ENCODE data around the gene KIF2C.
"Not testable (repeated sequence)": the region's sequence is repeated elsewhere in the genome, so short reads cannot be mapped to it uniquely, and the experiment has no call there.

KIF2C gene

DNA sequence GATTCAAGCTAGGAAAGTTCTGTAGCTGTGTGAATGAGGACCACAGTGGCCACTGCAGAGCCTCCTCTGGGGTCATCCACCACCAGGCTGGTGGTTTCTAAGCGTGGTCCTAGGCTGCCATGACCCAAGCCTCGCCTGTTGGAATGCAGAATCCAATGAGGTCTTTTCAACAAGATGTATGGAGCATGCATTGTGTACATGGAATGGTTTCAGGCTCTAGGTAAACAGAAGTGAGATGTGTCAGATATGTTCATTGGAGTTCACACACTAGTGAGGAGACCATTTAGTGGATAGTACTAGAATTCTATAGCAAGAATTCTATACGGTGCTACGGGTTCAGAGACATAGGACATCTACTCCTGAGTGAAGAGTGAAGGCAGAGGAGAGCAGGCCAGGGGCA is 19.4 kb upstream of the KIF2C start:
- DNase-seq: no peak

DNA sequence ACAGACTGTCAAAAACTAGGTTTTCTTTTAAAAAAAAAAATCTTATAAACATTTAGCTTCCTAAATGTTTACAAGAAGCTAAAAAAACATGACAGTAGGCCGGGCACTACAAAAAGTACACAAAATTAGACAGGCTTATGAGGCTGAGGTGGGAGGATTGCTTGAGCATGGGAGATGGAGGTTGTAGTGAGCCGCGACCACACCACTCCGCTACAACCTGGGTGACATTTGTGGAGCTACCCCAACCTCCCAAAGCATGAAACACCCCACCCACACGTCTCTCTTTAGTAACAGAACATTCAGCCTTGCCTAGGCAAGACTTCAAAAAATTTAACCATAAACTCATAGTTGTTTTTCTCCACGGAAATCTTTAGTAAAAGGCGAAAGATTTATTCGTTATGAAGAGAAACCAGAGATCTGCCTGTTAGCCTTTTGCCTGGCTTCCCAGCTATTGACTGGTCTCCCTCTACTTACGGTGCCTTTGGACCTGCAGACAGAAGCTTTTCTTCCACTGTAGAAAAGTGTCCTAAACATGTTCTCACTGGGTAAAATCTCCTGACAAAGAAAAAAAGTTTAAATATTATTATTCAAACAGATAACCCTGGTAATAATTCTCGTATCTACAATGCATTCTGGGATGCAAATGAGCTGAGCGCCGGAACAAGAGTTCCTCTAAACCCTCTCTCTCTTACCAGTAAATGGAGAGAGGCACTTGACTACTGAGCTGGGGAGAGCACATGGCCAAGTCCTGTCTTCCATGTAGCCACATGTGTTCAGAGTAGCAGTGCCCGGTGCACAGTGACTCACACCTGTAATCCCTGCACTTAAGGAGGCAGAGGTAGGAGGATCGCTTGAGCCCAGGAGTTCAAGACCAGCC is 17.9 kb upstream of the KIF2C start:
- peak; percentile 78 for DNase-seq

DNA sequence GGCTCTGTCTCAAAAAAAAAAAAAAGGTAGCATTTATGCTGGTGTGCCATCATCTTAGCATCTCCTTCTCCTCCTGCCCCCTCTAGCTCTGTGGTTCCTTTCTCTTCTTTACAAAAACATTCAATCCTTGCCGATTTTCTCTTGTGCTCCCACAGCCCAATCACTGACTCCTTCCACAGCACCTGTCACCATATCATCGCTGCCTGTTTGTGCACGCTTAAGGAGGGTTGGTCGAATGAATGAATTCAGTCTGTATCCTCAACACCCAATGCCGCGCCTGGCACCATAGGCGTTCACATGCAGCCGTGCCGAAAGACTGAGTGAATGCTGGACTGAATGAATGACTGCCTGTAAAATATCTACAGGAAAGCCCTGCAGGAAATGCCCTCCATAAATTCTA is 16.6 kb upstream of the KIF2C start:
- DNase-seq: no peak

DNA sequence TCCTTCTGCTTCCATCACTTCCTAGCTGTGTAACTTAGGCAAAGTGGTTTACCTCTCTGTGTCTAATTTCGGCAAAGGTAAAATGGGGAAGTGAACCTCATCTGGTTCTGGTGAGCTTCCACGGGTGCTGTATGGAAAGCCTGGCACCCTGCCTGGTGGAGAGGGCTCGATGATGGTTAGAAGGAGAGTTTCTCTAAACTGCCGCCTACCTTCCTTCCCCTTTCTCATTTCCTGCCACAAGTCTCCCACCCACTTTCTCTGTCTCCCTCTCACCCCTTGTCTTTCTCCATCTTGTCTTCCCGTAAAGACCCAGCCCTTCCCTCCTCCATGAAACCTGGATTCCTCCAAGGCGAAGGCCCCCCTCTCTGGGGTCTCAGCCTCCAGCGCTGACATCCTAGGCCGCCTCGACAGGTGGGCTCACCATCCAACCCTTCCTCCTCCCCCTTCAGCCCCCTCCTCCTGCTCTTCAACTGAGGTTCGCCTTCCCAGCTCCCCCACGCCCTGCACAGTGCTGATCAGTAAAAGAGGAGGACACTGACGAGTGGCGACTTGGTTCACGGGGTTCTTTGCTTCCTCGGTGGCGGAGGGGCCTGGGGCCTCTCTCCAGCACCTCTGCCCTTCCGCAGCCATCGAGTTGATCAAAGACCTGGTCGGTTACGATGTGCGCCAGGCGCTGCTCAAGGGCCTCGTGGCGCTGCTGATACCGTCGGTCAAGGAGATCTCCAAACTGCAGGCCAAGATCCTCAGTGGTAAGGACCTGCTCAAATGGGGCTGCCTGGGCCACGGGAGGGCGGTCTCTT is 15.9 kb upstream of the KIF2C start:
- no peak for DNase-seq

DNA sequence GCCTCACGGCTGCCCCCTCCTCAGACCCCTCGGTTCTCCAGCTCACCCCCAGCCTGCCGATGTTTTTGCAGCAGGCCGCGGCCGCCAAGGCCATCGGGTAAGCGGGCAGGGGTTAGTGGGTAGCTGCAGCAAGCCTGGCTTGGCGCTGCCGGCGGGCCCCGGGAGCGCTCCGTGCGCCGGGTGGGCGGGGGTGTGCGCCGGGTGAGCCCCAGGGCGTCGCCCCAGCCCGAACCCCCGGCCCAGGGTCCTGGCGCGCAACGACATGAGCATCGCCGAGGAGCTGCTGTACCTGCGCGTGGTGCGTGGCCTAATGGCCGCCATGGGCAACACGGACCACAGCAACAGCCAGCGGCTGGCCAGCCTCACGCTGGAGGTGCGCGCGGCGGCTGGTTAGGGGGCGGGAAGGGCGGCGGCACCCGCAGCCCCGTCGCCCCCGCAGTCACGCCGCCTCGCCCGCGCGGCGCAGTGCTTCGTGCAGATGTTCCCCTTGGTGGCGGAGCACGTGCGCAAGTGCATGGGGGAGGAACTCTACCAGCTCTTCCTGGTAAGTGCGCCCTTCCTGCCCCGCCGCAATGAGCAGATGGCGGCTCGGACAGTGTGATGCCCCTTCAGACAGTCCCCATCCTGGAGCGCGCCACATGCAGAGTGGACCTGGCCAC is 15.2 kb upstream of the KIF2C start:
- no peak for DNase-seq

DNA sequence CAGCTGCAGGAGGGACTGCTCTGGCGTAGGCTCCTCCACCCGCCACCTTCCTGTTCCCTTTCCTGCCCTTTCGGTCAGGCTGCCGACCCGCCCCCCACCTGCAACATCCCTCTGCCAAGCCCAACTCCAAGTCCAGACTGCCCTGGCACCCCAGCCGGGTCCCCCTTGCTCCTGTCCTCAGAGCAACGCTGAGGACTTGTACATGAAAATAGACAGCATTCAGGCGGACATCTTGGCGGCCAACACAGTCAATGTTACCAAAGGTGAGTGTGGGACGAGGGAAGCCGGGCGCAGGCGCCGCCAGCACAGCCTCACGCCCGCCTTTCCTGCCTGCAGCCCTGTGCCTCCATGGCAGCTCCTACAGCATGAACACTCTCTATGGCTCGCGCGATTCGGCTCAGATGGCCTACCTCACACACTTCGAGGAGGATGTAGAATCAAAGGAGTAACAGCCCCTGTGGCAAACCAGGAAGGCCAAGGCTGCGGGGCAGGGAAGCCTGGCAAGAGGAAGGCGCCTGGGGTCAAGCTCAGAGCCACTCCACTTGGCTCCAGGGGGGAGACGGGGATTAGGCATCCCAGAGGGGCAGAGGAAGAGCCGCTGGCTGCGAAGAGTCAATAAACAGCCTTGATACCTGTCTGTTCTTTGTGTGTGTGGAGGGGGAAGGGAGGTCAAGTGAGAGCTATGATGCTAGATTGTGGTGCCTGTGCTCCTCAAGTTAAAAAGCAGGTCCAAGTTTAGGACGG is 14.5 kb upstream of the KIF2C start:
- no peak for DNase-seq

DNA sequence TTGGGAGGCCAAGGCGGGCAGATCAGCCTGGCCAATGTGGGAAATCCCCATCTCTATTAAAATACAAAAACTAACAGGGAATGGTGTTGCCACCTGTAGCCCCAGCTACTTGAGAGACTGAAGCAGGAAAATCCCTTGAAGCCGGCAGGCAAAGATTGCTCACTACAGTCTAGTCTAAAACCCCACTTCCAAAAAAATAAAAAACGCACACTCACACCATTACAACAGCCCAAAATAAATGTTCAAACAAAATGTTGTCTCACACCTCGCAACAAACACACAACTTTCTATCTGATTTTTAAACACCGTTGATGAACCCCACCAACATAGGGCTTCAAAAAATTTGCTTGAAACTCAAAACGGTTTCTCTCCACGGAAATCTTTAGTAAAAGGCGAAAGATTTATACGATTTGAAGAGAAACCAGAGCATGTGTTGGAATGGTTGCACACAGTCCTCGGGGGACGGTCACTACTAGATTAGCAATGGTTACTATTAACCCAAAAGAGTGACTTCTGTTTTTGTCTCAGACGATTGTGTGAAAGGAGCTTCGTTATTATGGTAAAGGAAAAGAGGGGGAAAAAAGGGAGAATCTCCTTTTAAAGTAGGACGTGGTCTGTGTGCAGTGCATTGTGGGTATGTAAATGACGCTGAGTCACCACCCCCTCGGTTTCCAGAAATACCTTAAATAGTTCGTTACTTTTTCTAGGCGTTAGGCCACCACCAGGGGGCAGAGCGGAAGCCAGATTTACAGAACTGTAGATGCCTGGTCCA is 8.7 kb upstream of the KIF2C start, which contains the start of gene RNU5D-1:
RNU5D-1 (minus strand) TSS at position 430 of the 772 bp plus-strand sequence.
- DNase-seq: peak; percentile 98

DNA sequence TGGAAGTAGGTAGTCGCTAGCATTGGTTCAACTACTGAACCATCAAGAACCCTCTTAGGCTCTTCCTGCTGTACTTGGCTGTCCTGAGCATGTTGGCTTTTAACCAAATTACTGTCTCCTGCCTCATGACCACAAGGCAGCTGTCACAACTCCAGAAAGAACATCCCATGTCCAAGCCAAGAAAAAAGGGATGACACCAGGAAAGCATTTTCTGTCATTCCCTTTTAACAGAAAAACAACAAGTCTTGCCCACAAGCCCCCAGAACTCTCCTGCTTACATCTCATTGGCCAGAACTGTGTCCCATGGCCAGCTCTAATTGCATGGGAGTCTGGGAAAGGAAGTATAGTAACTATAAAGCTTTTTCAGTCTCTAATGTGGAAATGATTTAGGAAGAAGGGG is 6.3 kb upstream of the KIF2C start:
- peak; percentile 75 for DNase-seq

DNA sequence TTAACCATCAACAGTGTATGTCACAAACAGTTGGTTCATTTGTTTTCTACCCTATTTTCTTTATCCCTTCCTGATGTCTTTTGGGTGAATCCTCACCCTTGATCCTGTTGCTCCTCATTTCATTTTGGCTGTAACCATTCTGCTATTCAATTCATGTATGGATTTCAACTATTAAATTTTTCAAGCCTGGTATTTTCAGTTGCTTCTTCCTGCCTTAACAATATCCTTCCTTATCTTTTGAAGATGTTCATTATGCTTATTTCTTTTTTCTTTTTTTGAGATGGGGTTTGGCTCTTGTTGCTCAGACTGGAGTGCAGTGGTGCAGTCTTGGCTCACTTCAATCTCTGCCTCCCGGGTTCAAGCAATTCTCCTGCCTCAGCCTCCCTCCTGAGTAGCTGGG is 5.9 kb upstream of the KIF2C start:
- no peak for DNase-seq

DNA sequence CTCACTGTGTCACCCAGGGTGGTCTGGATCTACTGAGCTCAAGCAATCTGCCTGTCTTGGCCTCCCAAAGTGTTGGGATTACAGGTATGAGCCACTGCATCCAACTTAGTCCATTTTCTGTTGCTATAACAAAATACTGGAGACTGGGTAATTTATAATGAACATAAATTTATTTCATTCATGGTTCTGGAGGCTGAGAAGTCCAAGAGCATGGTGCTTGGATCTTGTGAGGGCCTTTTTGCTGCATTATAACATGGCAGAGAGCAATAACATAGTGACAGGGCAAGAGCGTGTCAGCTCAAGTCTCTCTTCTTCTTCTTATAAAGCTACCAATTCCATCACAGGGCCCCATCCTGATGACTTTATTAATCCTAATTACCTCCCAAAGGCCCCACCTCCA is 3.6 kb upstream of the KIF2C start:
- DNase-seq: no peak

DNA sequence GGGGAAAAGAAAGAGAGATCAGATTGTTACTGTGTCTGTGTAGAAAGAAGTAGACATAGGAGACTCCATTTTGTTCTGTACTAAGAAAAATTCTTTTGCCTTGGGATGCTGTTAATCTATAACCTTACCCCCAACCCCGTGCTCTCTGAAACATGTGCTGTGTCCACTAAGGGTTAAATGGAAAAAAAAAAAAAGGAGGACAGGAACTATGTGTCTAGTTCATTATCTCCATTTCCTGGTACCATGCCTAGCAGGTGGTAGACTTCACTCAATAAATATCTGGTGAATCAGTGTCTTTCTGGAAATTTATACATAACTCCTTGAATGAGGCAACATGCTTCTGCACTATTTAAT is 707 bp upstream of the KIF2C start:
- not testable (repeated sequence) for DNase-seq

DNA sequence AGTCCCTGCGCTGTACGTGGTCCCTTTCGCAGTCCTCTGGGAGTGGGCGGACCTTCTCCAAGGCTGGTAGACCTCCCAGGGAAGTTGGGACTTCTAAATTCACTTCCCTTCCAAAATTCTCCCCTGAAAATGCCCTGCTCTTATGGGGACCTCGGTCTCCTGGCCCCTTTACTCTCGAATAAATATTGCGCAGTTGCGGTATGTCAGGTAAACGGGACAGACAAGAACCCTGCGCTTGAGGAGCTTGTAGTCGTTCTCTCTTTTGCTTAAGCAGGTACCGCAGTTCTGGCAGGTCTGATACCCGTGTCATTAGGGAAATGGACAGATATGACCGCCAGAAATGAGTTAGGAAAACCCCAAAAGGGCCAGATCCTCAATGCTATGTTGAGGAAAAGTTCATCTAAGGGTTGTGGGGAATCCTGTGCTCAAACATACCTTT is 561 bp downstream of the KIF2C start:
- DNase-seq: no peak

DNA sequence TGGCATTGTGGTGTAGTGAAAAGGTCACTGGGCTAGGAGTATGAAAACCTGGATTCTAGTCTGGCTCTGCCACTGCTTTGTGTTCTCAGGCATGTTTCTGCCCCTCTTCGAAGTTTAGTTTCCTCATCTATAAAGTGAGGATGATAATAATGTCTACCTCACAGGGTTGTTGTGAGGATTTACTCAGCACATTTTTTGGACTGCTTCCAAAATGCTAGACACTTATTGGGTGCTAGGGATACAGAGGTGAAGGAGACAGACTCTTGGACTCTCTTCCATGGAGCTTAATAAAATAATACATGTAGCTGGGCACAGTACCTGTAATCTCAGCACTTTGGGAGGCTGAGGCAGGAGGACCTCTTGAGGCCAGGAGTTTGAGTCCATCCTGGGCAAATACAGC is 3.6 kb downstream of the KIF2C start:
- DNase-seq: no peak

DNA sequence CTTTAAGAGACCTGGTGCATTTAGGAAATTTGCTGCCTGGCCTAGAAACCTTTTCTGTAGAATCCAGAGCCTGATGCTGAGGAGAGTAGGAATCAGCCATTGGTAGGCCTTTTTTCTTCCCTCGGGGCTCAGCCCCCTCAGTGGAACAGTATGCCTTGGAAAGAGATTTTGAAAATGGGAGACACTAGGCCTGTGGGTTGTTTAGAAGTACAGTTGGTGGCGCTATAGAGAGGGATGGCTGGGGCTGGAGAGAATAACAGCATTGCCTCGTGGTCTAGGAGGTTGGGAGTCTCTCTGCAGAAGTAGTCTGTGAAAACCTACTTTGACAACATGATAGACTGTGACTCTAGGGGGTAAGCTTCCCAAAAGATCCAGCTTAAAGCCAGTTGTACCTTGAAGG is 8.2 kb downstream of the KIF2C start:
- DNase-seq: no peak

DNA sequence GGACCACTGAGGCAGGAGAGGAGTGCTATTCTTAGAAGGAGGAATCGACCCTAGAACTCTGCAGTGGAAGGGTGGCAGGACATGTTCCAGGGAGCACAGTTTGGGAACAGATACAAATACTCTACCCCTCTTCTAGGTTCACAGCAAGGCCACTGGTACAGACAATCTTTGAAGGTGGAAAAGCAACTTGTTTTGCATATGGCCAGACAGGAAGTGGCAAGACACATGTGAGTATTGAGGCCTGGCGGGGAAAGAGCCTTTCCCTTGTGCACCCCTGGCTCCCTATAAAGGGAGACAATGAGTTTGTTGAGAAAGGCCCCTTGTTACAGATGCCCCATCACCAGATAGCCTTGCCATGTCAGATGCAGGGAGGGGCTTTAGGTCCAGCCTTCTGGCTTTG is 17.8 kb downstream of the KIF2C start:
- DNase-seq: no peak

DNA sequence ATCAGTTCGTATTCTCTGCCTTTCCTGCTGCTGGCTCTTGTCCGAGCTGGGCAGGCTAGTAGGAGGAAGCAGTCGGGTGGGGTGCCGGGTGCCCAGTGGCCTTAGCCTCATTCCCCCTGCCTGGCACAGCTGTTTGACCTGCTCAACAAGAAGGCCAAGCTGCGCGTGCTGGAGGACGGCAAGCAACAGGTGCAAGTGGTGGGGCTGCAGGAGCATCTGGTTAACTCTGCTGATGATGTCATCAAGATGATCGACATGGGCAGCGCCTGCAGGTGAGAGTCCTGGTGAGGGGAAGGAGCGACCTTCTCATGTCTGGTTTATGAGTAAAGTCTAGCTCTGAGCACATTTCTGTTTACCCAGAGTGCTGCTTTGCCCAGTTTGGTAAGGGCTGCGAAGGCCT is 19.4 kb downstream of the KIF2C start:
- DNase-seq: no peak

DNA sequence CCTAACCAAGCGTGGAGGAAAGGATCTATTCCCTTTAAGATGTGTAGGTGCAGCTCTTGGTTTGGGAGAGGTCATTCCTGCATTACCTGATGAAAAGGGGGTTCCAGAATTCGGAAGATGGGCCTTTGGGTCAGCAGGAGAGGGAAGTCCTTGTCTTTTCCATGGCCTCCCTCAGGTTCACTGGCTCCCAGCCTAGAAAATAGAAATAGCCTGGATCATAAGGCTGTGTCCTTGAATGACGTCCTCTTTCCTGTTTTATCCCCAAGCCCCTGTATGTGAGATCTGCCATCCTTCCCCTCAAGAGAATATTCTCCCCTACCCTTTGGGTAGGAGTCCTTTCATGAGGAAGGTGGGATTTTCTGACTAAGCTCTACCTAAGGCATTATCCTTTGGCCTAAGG is 21.2 kb downstream of the KIF2C start:
- DNase-seq: no peak

DNA sequence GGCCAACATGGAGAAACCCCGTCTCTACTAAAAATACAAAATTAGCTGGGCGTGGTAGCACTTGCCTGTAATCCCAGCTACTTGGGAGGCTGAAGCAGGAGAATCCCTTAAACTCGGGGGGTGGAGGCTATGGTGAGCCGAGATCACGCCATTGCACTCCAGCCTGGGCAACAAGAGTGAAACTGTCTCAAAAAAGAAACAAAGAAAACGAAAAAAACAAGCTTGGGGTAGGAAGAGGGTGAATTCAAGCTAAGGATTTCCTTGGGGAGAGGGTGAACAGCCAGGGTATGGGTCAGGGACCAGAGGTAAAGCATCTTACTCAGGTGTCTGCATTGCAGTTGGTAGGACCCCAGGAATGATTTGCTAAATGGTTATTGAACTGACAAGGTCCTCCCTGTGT is 26.8 kb downstream of the KIF2C start:
- DNase-seq: not testable (repeated sequence)

DNA sequence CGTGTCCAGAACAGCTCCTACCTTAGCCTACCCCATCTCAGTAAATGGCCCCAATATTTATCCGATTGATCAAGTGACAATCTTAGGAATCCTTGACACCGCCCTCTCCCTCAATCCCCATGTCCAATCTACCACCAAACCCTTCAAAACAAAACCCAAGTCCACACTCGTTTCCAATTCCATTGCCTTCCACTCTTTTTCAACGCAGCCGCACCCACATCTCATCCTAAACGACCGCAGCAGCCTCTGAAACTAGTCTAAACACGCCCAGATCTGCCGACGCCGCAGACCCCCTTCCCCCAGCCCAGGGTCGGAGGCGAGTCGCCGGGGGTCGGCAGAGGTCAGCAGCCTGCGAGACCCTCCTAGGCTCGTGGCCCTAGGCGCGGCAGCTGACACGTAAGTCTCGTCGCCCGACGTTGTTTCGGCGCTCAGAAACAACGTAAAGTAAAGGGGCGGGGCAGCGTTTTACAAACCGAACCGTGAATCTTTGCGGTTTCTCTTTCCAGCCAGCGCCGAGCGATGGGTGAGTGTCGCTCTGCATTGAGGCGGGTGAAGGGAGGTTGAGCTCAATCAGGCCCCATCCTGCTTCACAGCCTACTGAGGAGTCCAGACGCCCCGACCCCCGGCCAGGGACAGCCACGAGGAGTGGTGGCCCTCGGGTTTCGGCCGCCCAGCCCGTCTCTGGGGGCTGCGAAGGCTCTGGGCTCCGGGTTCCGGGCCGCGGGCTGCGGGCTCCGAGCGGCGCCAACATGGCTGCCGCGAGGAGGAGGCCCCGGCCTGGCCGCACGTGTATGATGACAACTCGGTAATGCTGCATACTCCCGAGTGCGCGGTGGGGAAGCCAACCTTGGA is 35.7 kb downstream of the KIF2C start, which contains the start of gene RPS8:
RPS8 (plus strand) TSS at position 463 of the 852 bp plus-strand sequence; CDS start at position 520, 57 bp downstream.
- DNase-seq: peak; percentile 87

DNA sequence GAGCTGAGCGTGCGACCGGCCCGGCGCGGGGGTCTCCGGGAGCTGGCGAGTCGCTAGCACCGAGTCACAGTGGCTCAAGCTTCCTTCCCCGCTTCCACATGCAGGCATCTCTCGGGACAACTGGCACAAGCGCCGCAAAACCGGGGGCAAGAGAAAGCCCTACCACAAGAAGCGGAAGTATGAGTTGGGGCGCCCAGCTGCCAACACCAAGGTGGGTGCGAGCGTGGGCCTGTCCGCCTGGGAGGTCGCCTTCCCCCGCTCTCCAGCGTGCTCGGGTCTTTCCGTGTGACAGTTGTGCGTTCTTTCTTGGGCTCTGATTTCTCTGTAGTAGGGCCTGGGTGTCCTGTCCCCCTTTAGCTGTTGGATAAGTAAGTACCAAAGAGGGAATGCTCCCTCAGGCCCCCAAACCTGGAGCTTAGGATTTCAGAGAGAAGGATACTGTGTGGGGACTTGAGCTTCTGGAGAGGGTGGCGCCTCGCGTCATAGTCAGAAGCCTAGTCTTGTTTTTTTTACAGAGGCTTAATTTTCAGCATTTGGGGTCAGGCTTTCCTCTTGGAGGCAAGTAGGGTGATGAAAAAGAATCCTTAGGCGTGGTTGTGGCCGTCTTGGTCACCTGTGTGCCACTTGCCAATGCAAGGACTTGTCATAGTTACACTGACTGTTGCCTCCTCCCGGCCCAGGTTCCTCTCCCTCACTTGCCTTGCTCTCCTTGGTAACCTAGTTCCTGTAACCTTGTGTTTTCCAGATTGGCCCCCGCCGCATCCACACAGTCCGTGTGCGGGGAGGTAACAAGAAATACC is 36.5 kb downstream of the KIF2C start:
- no peak for DNase-seq

Measured in NCI-H446 treated with DMSO at 0.1 percent for 48 hours (cell line).